Upper lobe of left lung (tissue), 4 donors: ENCODE data around the gene CAMSAP3.

ENCODE experiments used
- CTCF ChIP-seq, 6 experiments: fragments of 450-650 bp in 4 of 6; fragments of 200-600 bp in 2 of 6; sonication (generic) in 2 of 6; IDR thresholded peaks; one replicate each; pipeline ENCODE4 v1.5.1; 2016 to 2019; ENCODE audit warnings: antibody characterized with exemption in 6 of 6
- EP300 ChIP-seq, 4 donors: sonication (generic); formaldehyde crosslinking; IDR thresholded peaks; one replicate each; pipeline ENCODE4 v1.5.1; 2017; ENCODE audit warnings: antibody characterized with exemption in 4 of 4, control low read depth in 2 of 4
- POLR2A ChIP-seq, 4 donors: fragments of 450-650 bp; IDR thresholded peaks; one replicate each; pipeline ENCODE4 v1.5.1; 2016 to 2017; ENCODE audit warnings: antibody characterized with exemption in 4 of 4, mild to moderate bottlenecking in 2 of 4

- TF ChIP-seq EP300 (IDR thresholded peaks at IDR 0.05) (no peak), CTCF (IDR thresholded peaks at IDR 0.05) (no peak), POLR2A (IDR thresholded peaks at IDR 0.05) (no peak)
These were observed 33.1 kb downstream of the CAMSAP3 start for GRCh38 chr19:7628589-7629311.
